Body of pancreas (tissue), 4 donors: Measurements from ENCODE around the gene KIF12.
"Not testable (repeated sequence)": the region's sequence is repeated elsewhere in the genome, so short reads cannot be mapped to it uniquely, and the experiment has no call there.

Source experiments
- CTCF ChIP-seq, 7 experiments: fragments of 450-650 bp in 4 of 7; fragments of 200-600 bp in 3 of 7; sonication (generic) in 3 of 7; IDR thresholded peaks; one replicate each; pipeline ENCODE4 v1.5.1; 2016 to 2019; ENCODE audit warnings: antibody characterized with exemption in 7 of 7
- POLR2A ChIP-seq, 3 donors: fragments of 450-650 bp; IDR thresholded peaks; one replicate each; pipeline ENCODE4 v1.6.1; 2016; ENCODE audit warnings: antibody characterized with exemption in 3 of 3, mild to moderate bottlenecking in 2 of 3

GRCh38 chr9:114128759-114129158 lies 29.7 kb upstream of the KIF12 start:
- TF ChIP-seq CTCF, POLR2A (IDR thresholded peaks at IDR 0.05): not testable (repeated sequence)
